ENCODE data around the gene TGFBI.

Gene TGFBI

GRCh38 chr5:136005476-136005875, 23.3 kb upstream of the TGFBI start:
- H3K4me1 ChIP-seq (ENCODE audit: control insufficient read depth, low read length), result 0 out of 2 replicates have a peak, but pooled peaks cover 2% of the 10 kb centered on the region
- H3K79me2 ChIP-seq (ENCODE audit: control insufficient read depth, low read length), result no peaks in the 10 kb centered on the region
- TF ChIP-seq CTCF (IDR thresholded peaks at IDR 0.05; ENCODE audit: low read depth, low read length, poor library complexity, severe bottlenecking) (no peak), EZH2phosphoT487 (IDR thresholded peaks at IDR 0.05; ENCODE audit: borderline replicate concordance, low read length) (no peak)
- H3K27ac ChIP-seq (ENCODE audit: low read depth, low read length), result no peak overlapping the region
- no peaks in the 10 kb centered on the region for H3K9me3 ChIP-seq (ENCODE audit: control insufficient read depth, insufficient read depth, low read length)
- H3K4me2 ChIP-seq (ENCODE audit: low read length), result no peak overlapping the region
- no peaks in the 10 kb centered on the region for H3K36me3 ChIP-seq (ENCODE audit: control insufficient read depth, low read length)
- H4K20me1 ChIP-seq (ENCODE audit: control insufficient read depth, insufficient read depth, low read depth, low read length), result no peaks in the 10 kb centered on the region
- no peaks in the 10 kb centered on the region for H3K27me3 ChIP-seq (ENCODE audit: control insufficient read depth, low read length)
- no peak overlapping the region for H3K4me3 ChIP-seq (ENCODE audit: low read length)
- no peaks in the 10 kb centered on the region for H3K9me2 ChIP-seq (replicated peaks; ENCODE audit: control insufficient read depth, low read length)
- no peaks in the 10 kb centered on the region for H3F3A ChIP-seq (ENCODE audit: control insufficient read depth, insufficient read depth)

- no peak overlapping the region for H3K4me2 ChIP-seq (ENCODE audit: low read length)
- no peaks in the 10 kb centered on the region for H3K9me3 ChIP-seq (ENCODE audit: control insufficient read depth, insufficient read depth, low read length)
- H3F3A ChIP-seq (ENCODE audit: control insufficient read depth, insufficient read depth), result no peaks in the 10 kb centered on the region
- no peak overlapping the region for H3K4me3 ChIP-seq (ENCODE audit: low read length)
- no peak overlapping the region for H3K27ac ChIP-seq (ENCODE audit: low read depth, low read length)
- TF ChIP-seq EZH2phosphoT487 (IDR thresholded peaks at IDR 0.05; ENCODE audit: borderline replicate concordance, low read length) (no peak), CTCF (IDR thresholded peaks at IDR 0.05; ENCODE audit: low read depth, low read length, poor library complexity, severe bottlenecking) (no peak)
- H3K9me2 ChIP-seq (replicated peaks; ENCODE audit: control insufficient read depth, low read length), result no peaks in the 10 kb centered on the region
- no peaks in the 10 kb centered on the region for H4K20me1 ChIP-seq (ENCODE audit: control insufficient read depth, insufficient read depth, low read depth, low read length)
- H3K4me1 ChIP-seq (ENCODE audit: control insufficient read depth, low read length), result 0 out of 2 replicates have a peak, but pooled peaks cover 2% of the 10 kb centered on the region
- no peaks in the 10 kb centered on the region for H3K36me3 ChIP-seq (ENCODE audit: control insufficient read depth, low read length)
- no peaks in the 10 kb centered on the region for H3K27me3 ChIP-seq (ENCODE audit: control insufficient read depth, low read length)
- H3K79me2 ChIP-seq (ENCODE audit: control insufficient read depth, low read length), result no peaks in the 10 kb centered on the region
Measured at GRCh38 chr5:136006164-136006563, 22.6 kb upstream of the TGFBI start.

- Histone ChIP-seq H3K36me3 (ENCODE audit: control insufficient read depth, low read length) (no peaks in the 10 kb centered on the region), H3K27me3 (ENCODE audit: control insufficient read depth, low read length) (no peaks in the 10 kb centered on the region), H3K4me3 (ENCODE audit: low read length) (no peak overlapping the region), H3K79me2 (ENCODE audit: control insufficient read depth, low read length) (no peaks in the 10 kb centered on the region), H3K9me3 (ENCODE audit: control insufficient read depth, insufficient read depth, low read length) (no peaks in the 10 kb centered on the region), H3F3A (ENCODE audit: control insufficient read depth, insufficient read depth) (no peaks in the 10 kb centered on the region), H3K27ac (ENCODE audit: low read depth, low read length) (no peak overlapping the region), H3K4me1 (ENCODE audit: control insufficient read depth, low read length) (peaks cover 5% of the 10 kb centered on the region), H4K20me1 (ENCODE audit: control insufficient read depth, insufficient read depth, low read depth, low read length) (no peaks in the 10 kb centered on the region), H3K9me2 (replicated peaks; ENCODE audit: control insufficient read depth, low read length) (no peaks in the 10 kb centered on the region), H3K4me2 (ENCODE audit: low read length) (no peak overlapping the region)
- TF ChIP-seq CTCF (IDR thresholded peaks at IDR 0.05; ENCODE audit: low read depth, low read length, poor library complexity, severe bottlenecking) (no peak), EZH2phosphoT487 (IDR thresholded peaks at IDR 0.05; ENCODE audit: borderline replicate concordance, low read length) (no peak)
Measured at GRCh38 chr5:136006761-136007251, 22.0 kb upstream of the TGFBI start.

Data from DOHH2 (cell line).